K562 (cell line): Measurements from ENCODE around the gene FBN1.

Experiments
- BHLHE40 ChIP-seq: IDR thresholded peaks from 2 replicates; pipeline ENCODE4 v1.6.1; 2011; ENCODE audit warnings: low read length, improper control_type of control experiment
- HDAC3 ChIP-seq: fragments of 450-650 bp; IDR thresholded peaks from 2 replicates; pipeline ENCODE4 v1.6.1; 2018; ENCODE audit warnings: borderline replicate concordance, mild to moderate bottlenecking, moderate library complexity; ENCODE audit not compliant: partially characterized antibody
- HNRNPL ChIP-seq: fragments of 200-400 bp; formaldehyde crosslinking; IDR thresholded peaks from 2 replicates; pipeline ENCODE4 v1.6.1; 2017; ENCODE audit warnings: low read depth, mild to moderate bottlenecking, low read length
- KDM4B ChIP-seq, 2 experiments: fragments of 450-650 bp in 1 of 2; sonication (generic) in 1 of 2; IDR thresholded peaks; 2 replicates each; pipeline ENCODE4 v1.6.1; 2016 to 2017; ENCODE audit warnings: borderline replicate concordance in 2 of 2, antibody characterized with exemption in 1 of 2, low read depth in 1 of 2, mild to moderate bottlenecking in 1 of 2
- POLR2A ChIP-seq: fragments of 450-650 bp; conservative IDR thresholded peaks from 2 replicates; pipeline ENCODE4 v1.6.1; 2016
- RBFOX2 ChIP-seq: fragments of 200-400 bp; formaldehyde crosslinking; IDR thresholded peaks from 2 replicates; pipeline ENCODE4 v1.6.1; 2017; ENCODE audit warnings: low read depth, mild to moderate bottlenecking, low read length, moderate library complexity
- RFX5 ChIP-seq: IDR thresholded peaks from 2 replicates; pipeline ENCODE4 v1.6.1; 2011; ENCODE audit warnings: low read depth, mild to moderate bottlenecking, improper control_type of control experiment, low read length
- SMC3 ChIP-seq: conservative IDR thresholded peaks from 2 replicates; pipeline ENCODE4 v1.6.1; 2011; ENCODE audit warnings: low read depth, low read length, improper control_type of control experiment; ENCODE audit not compliant: insufficient read depth
- ZNF551 ChIP-seq: fragments of 250-450 bp; sonication (Bioruptor Pico); IDR thresholded peaks from 2 replicates; pipeline ENCODE4 v1.5.0; 2021; ENCODE audit warnings: mild to moderate bottlenecking, moderate library complexity
- TF ChIP-seq, protein P1 (sequence below): sonication (generic); formaldehyde crosslinking; IDR thresholded peaks from 2 replicates; pipeline ENCODE4 v1.8.1; 2023; ENCODE audit warnings: mild to moderate bottlenecking, missing genetic modification reagents
- TF ChIP-seq, protein P2 (sequence below): sonication (generic); formaldehyde crosslinking; IDR thresholded peaks from 2 replicates; pipeline ENCODE4 v1.9.0; 2022; ENCODE audit warnings: mild to moderate bottlenecking, missing genetic modification reagents
- TF ChIP-seq, protein P3 (sequence below), 3 experiments: IDR thresholded peaks in 2 of 3; conservative IDR thresholded peaks in 1 of 3; 2 replicates each; pipeline ENCODE4 v1.5.1; 2011 to 2012; ENCODE audit warnings: low read length in 3 of 3, mild to moderate bottlenecking in 3 of 3, control low read depth in 2 of 3, improper control_type of control experiment in 1 of 3, inconsistent platforms in 1 of 3, low read depth in 1 of 3, mixed read lengths in 1 of 3, moderate library complexity in 1 of 3; ENCODE audit not compliant: insufficient read depth in 2 of 3
- TF ChIP-seq, protein P4 (sequence below): sonication (generic); formaldehyde crosslinking; IDR thresholded peaks from 2 replicates; pipeline ENCODE4 v1.8.0; 2022; ENCODE audit warnings: mild to moderate bottlenecking, missing genetic modification reagents
- TF ChIP-seq, protein P5 (sequence below): fragments of 250-450 bp; sonication (Bioruptor Pico); IDR thresholded peaks from 2 replicates; pipeline ENCODE4 v1.8.0; 2021; ENCODE audit warnings: mild to moderate bottlenecking, moderate library complexity

DNA sequence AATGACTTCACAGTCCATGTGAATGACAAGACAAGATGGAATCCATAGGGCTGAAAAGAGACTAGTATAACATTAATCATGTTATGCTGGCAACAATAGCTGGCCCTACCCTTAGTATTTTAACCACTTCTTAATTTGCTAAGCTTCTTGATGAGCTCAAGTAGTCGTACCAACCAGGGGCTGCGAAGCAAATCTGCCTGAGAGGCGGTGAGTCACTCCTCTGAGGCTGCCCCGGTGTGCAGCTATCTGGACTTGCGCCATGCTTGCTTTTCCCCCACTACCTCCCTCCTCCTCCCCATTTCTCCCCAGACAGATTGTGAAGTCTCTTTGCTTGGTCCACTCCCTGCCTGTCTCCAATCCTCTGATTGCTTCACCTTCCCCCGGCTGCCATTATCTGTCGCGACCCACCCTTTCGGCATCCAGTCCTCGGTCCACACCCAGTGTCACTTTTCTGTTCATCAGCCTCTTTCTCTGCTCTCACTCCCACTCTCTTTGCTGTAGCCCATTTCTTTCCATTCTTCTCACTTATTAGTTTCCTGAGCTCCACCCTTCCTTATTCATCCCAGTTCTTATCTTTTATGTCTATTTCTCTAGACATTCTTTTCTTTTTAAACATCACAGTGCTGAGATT lies 271.6 kb downstream of the FBN1 start:
- no peak for TF ChIP-seq RBFOX2
- no peak for TF ChIP-seq KDM4B (IDR thresholded peaks at IDR 0.05; ENCODE audit: borderline replicate concordance in 2 of 2, low read depth in 1 of 2)
- no peak for TF ChIP-seq BHLHE40
- TF ChIP-seq ZNF551 (CRISPR knock-in tag) = no peak
- TF ChIP-seq, protein P1, sequence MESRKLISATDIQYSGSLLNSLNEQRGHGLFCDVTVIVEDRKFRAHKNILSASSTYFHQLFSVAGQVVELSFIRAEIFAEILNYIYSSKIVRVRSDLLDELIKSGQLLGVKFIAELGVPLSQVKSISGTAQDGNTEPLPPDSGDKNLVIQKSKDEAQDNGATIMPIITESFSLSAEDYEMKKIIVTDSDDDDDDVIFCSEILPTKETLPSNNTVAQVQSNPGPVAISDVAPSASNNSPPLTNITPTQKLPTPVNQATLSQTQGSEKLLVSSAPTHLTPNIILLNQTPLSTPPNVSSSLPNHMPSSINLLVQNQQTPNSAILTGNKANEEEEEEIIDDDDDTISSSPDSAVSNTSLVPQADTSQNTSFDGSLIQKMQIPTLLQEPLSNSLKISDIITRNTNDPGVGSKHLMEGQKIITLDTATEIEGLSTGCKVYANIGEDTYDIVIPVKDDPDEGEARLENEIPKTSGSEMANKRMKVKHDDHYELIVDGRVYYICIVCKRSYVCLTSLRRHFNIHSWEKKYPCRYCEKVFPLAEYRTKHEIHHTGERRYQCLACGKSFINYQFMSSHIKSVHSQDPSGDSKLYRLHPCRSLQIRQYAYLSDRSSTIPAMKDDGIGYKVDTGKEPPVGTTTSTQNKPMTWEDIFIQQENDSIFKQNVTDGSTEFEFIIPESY (CRISPR knock-in tag) = no peak
- TF ChIP-seq, protein P2, sequence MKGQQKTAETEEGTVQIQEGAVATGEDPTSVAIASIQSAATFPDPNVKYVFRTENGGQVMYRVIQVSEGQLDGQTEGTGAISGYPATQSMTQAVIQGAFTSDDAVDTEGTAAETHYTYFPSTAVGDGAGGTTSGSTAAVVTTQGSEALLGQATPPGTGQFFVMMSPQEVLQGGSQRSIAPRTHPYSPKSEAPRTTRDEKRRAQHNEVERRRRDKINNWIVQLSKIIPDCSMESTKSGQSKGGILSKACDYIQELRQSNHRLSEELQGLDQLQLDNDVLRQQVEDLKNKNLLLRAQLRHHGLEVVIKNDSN (CRISPR knock-in tag) = no peak
- no peak for TF ChIP-seq HDAC3
- no peak for TF ChIP-seq SMC3
- TF ChIP-seq, protein P3, sequence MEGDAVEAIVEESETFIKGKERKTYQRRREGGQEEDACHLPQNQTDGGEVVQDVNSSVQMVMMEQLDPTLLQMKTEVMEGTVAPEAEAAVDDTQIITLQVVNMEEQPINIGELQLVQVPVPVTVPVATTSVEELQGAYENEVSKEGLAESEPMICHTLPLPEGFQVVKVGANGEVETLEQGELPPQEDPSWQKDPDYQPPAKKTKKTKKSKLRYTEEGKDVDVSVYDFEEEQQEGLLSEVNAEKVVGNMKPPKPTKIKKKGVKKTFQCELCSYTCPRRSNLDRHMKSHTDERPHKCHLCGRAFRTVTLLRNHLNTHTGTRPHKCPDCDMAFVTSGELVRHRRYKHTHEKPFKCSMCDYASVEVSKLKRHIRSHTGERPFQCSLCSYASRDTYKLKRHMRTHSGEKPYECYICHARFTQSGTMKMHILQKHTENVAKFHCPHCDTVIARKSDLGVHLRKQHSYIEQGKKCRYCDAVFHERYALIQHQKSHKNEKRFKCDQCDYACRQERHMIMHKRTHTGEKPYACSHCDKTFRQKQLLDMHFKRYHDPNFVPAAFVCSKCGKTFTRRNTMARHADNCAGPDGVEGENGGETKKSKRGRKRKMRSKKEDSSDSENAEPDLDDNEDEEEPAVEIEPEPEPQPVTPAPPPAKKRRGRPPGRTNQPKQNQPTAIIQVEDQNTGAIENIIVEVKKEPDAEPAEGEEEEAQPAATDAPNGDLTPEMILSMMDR (IDR thresholded peaks at IDR 0.05 in 2 of 3, conservative IDR thresholded peaks at IDR 0.05 in 1 of 3; ENCODE audit: insufficient read depth in 2 of 3, low read depth in 1 of 3, low read length in 3 of 3) = no peak
- no peak for TF ChIP-seq POLR2A
- TF ChIP-seq HNRNPL = no peak
- TF ChIP-seq, protein P4, sequence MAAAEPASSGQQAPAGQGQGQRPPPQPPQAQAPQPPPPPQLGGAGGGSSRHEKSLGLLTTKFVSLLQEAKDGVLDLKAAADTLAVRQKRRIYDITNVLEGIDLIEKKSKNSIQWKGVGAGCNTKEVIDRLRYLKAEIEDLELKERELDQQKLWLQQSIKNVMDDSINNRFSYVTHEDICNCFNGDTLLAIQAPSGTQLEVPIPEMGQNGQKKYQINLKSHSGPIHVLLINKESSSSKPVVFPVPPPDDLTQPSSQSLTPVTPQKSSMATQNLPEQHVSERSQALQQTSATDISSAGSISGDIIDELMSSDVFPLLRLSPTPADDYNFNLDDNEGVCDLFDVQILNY (CRISPR knock-in tag) = no peak
- no peak for TF ChIP-seq RFX5
- TF ChIP-seq, protein P5, sequence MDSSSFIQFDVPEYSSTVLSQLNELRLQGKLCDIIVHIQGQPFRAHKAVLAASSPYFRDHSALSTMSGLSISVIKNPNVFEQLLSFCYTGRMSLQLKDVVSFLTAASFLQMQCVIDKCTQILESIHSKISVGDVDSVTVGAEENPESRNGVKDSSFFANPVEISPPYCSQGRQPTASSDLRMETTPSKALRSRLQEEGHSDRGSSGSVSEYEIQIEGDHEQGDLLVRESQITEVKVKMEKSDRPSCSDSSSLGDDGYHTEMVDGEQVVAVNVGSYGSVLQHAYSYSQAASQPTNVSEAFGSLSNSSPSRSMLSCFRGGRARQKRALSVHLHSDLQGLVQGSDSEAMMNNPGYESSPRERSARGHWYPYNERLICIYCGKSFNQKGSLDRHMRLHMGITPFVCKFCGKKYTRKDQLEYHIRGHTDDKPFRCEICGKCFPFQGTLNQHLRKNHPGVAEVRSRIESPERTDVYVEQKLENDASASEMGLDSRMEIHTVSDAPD (CRISPR knock-in tag) = no peak
